H9 (cell line): ENCODE results near the gene WDHD1. TPM values are rescaled to one million over a fixed set of nuclear protein-coding genes. Genes with fewer than 3 reads are reported as not detected.

ENCODE experiments used
- DNase-seq: peaks from one replicate; pipeline ENCODE4 v3.0.0-alpha.2; 2017
- H2AFZ ChIP-seq: one replicate; pipeline ENCODE4 v1.6.1; 2013; ENCODE audit warnings: mild to moderate bottlenecking, low read length, control low read depth, moderate library complexity
- H2AK5ac ChIP-seq: 2 replicates; pipeline ENCODE4 v1.6.1; 2013; ENCODE audit warnings: low read length, control low read depth, mixed read lengths; ENCODE audit not compliant: insufficient read length
- H2BK120ac ChIP-seq: one replicate; pipeline ENCODE4 v1.6.1; 2013; ENCODE audit warnings: low read depth, mild to moderate bottlenecking, low read length, control low read depth, inconsistent platforms; ENCODE audit not compliant: poor library complexity, severe bottlenecking
- H2BK12ac ChIP-seq: 2 replicates; pipeline ENCODE4 v1.6.1; 2013; ENCODE audit warnings: low read length, control low read depth, mixed read lengths, low read depth; ENCODE audit not compliant: insufficient read length
- H2BK15ac ChIP-seq: 2 replicates; pipeline ENCODE4 v1.6.1; 2013; ENCODE audit warnings: low read depth, low read length, control low read depth
- H2BK20ac ChIP-seq: one replicate; pipeline ENCODE4 v1.6.1; 2013; ENCODE audit warnings: low read depth, mild to moderate bottlenecking, low read length, control low read depth, inconsistent platforms; ENCODE audit not compliant: poor library complexity, severe bottlenecking
- H2BK5ac ChIP-seq: 2 replicates; pipeline ENCODE4 v1.6.1; 2013; ENCODE audit warnings: low read length, control low read depth, mixed read lengths; ENCODE audit not compliant: insufficient read length
- H3K14ac ChIP-seq: 2 replicates; pipeline ENCODE4 v1.6.1; 2013; ENCODE audit warnings: low read length, control low read depth; ENCODE audit not compliant: insufficient read depth
- H3K18ac ChIP-seq: 2 replicates; pipeline ENCODE4 v1.6.1; 2013; ENCODE audit warnings: low read depth, mild to moderate bottlenecking, mixed read lengths, low read length, control low read depth; ENCODE audit not compliant: insufficient read length
- H3K23ac ChIP-seq: 2 replicates; pipeline ENCODE4 v1.6.1; 2013; ENCODE audit warnings: low read length, control low read depth, mixed read lengths, low read depth; ENCODE audit not compliant: insufficient read length
- H3K23me2 ChIP-seq: 2 replicates; pipeline ENCODE4 v1.6.1; 2013; ENCODE audit warnings: low read depth, mild to moderate bottlenecking, mixed read lengths, low read length, control low read depth; ENCODE audit not compliant: insufficient read length, poor library complexity, severe bottlenecking
- H3K27ac ChIP-seq: 2 replicates; pipeline ENCODE4 v1.5.1; 2013; ENCODE audit warnings: low read length, control low read depth, mixed read lengths, low read depth; ENCODE audit not compliant: insufficient read length
- H3K27me3 ChIP-seq: 2 replicates; pipeline ENCODE4 v1.6.1; 2013; ENCODE audit warnings: low read length, control low read depth, inconsistent platforms; ENCODE audit not compliant: insufficient read depth
- H3K4ac ChIP-seq: 2 replicates; pipeline ENCODE4 v1.6.1; 2013; ENCODE audit warnings: low read depth, mild to moderate bottlenecking, control low read depth, inconsistent platforms, low read length, moderate library complexity
- H3K4me1 ChIP-seq: 2 replicates; pipeline ENCODE4 v1.6.1; 2013; ENCODE audit warnings: low read length, control low read depth, inconsistent platforms; ENCODE audit not compliant: insufficient read depth
- H3K4me2 ChIP-seq: 2 replicates; pipeline ENCODE4 v1.6.1; 2013; ENCODE audit warnings: low read length, control low read depth, mixed read lengths; ENCODE audit not compliant: insufficient read length, insufficient read depth
- H3K56ac ChIP-seq: 2 replicates; pipeline ENCODE4 v1.6.1; 2013; ENCODE audit warnings: low read depth, mild to moderate bottlenecking, mixed read lengths, low read length, control low read depth; ENCODE audit not compliant: insufficient read length
- H3K79me1 ChIP-seq: 2 replicates; pipeline ENCODE4 v1.6.1; 2013; ENCODE audit warnings: low read depth, mild to moderate bottlenecking, moderate library complexity, low read length, control low read depth, inconsistent platforms; ENCODE audit not compliant: insufficient read depth, poor library complexity, severe bottlenecking
- H3K79me2 ChIP-seq: 2 replicates; pipeline ENCODE4 v1.6.1; 2013; ENCODE audit warnings: low read length, control low read depth, inconsistent platforms; ENCODE audit not compliant: insufficient read depth
- H3K9ac ChIP-seq: 2 replicates; pipeline ENCODE4 v1.6.1; 2013; ENCODE audit warnings: low read length, control low read depth, mixed read lengths; ENCODE audit not compliant: insufficient read length; ENCODE audit errors: extremely low read depth
- H3K9me3 ChIP-seq: one replicate; pipeline ENCODE4 v1.6.1; 2013; ENCODE audit warnings: low read depth, low read length, inconsistent platforms; ENCODE audit not compliant: control insufficient read depth
- H3T11ph ChIP-seq: one replicate; pipeline ENCODE4 v1.6.1; 2013; ENCODE audit warnings: mild to moderate bottlenecking, low read length, control low read depth, inconsistent platforms
- H4K20me1 ChIP-seq: one replicate; pipeline ENCODE4 v1.6.1; 2013; ENCODE audit not compliant: control insufficient read depth, insufficient read length, insufficient read depth
- H4K5ac ChIP-seq: 2 replicates; pipeline ENCODE4 v1.6.1; 2013; ENCODE audit warnings: low read depth, mild to moderate bottlenecking, mixed read lengths, low read length, control low read depth; ENCODE audit not compliant: insufficient read length
- H4K8ac ChIP-seq: replicated peaks from 2 replicates; pipeline ENCODE4 v1.6.1; 2013; ENCODE audit warnings: low read length, control low read depth, mixed read lengths, low read depth; ENCODE audit not compliant: insufficient read length
- H4K91ac ChIP-seq: 2 replicates; pipeline ENCODE4 v1.6.1; 2013; ENCODE audit warnings: low read depth, mild to moderate bottlenecking, moderate library complexity, mixed read lengths, low read length, control low read depth; ENCODE audit not compliant: insufficient read length
- H3K27ac Mint-ChIP-seq, 3 experiments: 2 replicates in 2 of 3; 3 replicates in 1 of 3; pipeline ENCODE4 v1.8.0; 2020 to 2021; ENCODE audit warnings: mixed read lengths in 3 of 3, mild to moderate bottlenecking in 1 of 3, moderate library complexity in 1 of 3
- H3K27me3 Mint-ChIP-seq: 2 replicates; pipeline ENCODE4 v1.8.0; 2021; ENCODE audit warnings: low read depth, mild to moderate bottlenecking, moderate library complexity, mixed read lengths
- H3K36me3 Mint-ChIP-seq, 3 experiments: 2 replicates in 2 of 3; 3 replicates in 1 of 3; pipeline ENCODE4 v1.8.0; 2020 to 2021; ENCODE audit warnings: low read depth in 3 of 3, mixed read lengths in 3 of 3; ENCODE audit not compliant: insufficient read depth in 1 of 3
- H3K4me1 Mint-ChIP-seq, 2 experiments: 2 replicates each; pipeline ENCODE4 v1.8.0; 2020; ENCODE audit warnings: mixed read lengths in 2 of 2
- H3K4me3 Mint-ChIP-seq, 2 experiments: 2 replicates in 1 of 2; 3 replicates in 1 of 2; pipeline ENCODE4 v1.8.0; 2020 to 2021; ENCODE audit warnings: mild to moderate bottlenecking in 2 of 2, mixed read lengths in 2 of 2, moderate library complexity in 1 of 2
- H3K9me3 Mint-ChIP-seq, 2 experiments: 2 replicates in 1 of 2; 3 replicates in 1 of 2; pipeline ENCODE4 v1.8.0; 2020; ENCODE audit warnings: mild to moderate bottlenecking in 2 of 2, mixed read lengths in 2 of 2, moderate library complexity in 1 of 2
- WGBS: extraction: QIAGEN DNeasy Blood & Tissue Kit; methylation state at CpG from one replicate; pipeline ENCODE4 v1.1.7; 2013; ENCODE audit warnings: missing lambda C conversion rate, low lambda C conversion rate, mixed read lengths; ENCODE audit not compliant: insufficient read length; ENCODE audit errors: extremely low coverage; 5-methylcytosine and 5-hydroxymethylcytosine counted together
- total RNA-seq: library from RNA; stranded (reverse); gene quantifications from 2 replicates; pipeline ENCODE4 v1.2.1, GENCODE V29; 2021
- TF ChIP-seq, protein P1 (sequence below): fragments of 200-600 bp; sonication (generic); conservative IDR thresholded peaks from 3 replicates; pipeline ENCODE4 v1.8.0; 2021; ENCODE audit warnings: antibody characterized with exemption, mild to moderate bottlenecking

Gene WDHD1
- total RNA-seq, 1 experiment from 2014 or later: 93.7 TPM

DNA sequence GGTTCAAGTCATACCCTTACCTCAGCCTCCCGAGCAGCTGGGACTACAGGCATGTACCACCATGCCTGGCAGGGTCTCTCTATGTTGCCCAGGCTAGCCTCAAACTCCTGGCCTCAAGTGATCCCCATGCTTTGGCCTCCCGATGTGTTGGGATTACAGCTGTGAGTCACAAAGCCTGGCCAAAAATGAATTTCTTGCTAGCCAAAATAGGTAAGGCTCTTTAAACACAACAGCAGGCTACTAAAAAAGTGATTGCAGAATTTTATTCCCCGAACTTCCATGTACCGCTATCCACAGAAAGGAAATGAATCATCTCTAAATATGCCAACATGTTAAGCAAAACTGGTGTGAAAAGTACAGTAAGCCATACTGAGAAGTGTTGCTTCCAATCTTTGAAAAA lies 50.6 kb downstream of the WDHD1 start:
- Mint-ChIP-seq H3K27ac (no peak overlapping the region; a peak in 1 of 7 replicates), H3K4me1 (peaks cover 0 to 4% of the 10 kb centered on the region in 2 experiments; a peak in 1 of 4 replicates), H3K27me3 (no peaks in the 10 kb centered on the region), H3K4me3 (no peak overlapping the region), H3K36me3 (peaks cover 18 to 69% (median 60%) of the 10 kb centered on the region in 3 experiments; a peak in 6 of 7 replicates), H3K9me3 (no peaks in the 10 kb centered on the region)
- Histone ChIP-seq H3K23ac (no peak overlapping the region), H2BK15ac (no peak overlapping the region), H3K18ac (no peak overlapping the region), H3K23me2 (no peaks in the 10 kb centered on the region), H3K79me2 (no peaks in the 10 kb centered on the region), H3K27ac (no peak overlapping the region), H2BK120ac (no peak overlapping the region), H4K91ac (no peak overlapping the region), H4K5ac (no peak overlapping the region), H4K20me1 (no peaks in the 10 kb centered on the region), H3K56ac (no peak overlapping the region), H2BK12ac (no peak overlapping the region), H3K4ac (no peak overlapping the region), H3K27me3 (no peaks in the 10 kb centered on the region), H4K8ac (no peak overlapping the region), H3T11ph (no peak overlapping the region), H3K9me3 (no peaks in the 10 kb centered on the region), H2AFZ (no peak overlapping the region), H2BK20ac (no peak overlapping the region), H3K9ac (no peak overlapping the region), H3K4me1 (no peaks in the 10 kb centered on the region), H3K14ac (no peak overlapping the region), H3K4me2 (no peak overlapping the region), H2AK5ac (no peak overlapping the region), H2BK5ac (no peak overlapping the region), H3K79me1 (no peaks in the 10 kb centered on the region)
- WGBS: no CpG with 5 or more reads among the region's 4 CpGs
- TF ChIP-seq, protein P1, sequence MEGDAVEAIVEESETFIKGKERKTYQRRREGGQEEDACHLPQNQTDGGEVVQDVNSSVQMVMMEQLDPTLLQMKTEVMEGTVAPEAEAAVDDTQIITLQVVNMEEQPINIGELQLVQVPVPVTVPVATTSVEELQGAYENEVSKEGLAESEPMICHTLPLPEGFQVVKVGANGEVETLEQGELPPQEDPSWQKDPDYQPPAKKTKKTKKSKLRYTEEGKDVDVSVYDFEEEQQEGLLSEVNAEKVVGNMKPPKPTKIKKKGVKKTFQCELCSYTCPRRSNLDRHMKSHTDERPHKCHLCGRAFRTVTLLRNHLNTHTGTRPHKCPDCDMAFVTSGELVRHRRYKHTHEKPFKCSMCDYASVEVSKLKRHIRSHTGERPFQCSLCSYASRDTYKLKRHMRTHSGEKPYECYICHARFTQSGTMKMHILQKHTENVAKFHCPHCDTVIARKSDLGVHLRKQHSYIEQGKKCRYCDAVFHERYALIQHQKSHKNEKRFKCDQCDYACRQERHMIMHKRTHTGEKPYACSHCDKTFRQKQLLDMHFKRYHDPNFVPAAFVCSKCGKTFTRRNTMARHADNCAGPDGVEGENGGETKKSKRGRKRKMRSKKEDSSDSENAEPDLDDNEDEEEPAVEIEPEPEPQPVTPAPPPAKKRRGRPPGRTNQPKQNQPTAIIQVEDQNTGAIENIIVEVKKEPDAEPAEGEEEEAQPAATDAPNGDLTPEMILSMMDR: no peak
- no peak for DNase-seq
